SHP77 treated with DMSO at 0.1 percent for 48 hours (cell line): ENCODE results near the gene FNDC11.

Experiments
- DNase-seq: peaks from one replicate; lab custom pipeline; 2025; lab: John Stamatoyannopoulos, UW

Gene FNDC11

GRCh38 chr20:63540417-63541186, 13.4 kb upstream of the FNDC11 start:
- no peak for DNase-seq

GRCh38 chr20:63541371-63541770, 12.6 kb upstream of the FNDC11 start:
- DNase-seq, result no peak

GRCh38 chr20:63542031-63542559, 11.9 kb upstream of the FNDC11 start:
- DNase-seq, result no peak

GRCh38 chr20:63542696-63543095, 11.3 kb upstream of the FNDC11 start:
- DNase-seq, result no peak

GRCh38 chr20:63543131-63543530, 10.8 kb upstream of the FNDC11 start:
- no peak for DNase-seq

GRCh38 chr20:63543733-63544132, 10.2 kb upstream of the FNDC11 start:
- no peak for DNase-seq

- no peak for DNase-seq
Measured at GRCh38 chr20:63544241-63544957, 9.6 kb upstream of the FNDC11 start.

GRCh38 chr20:63544958-63545516, 8.9 kb upstream of the FNDC11 start:
- DNase-seq, result no peak

GRCh38 chr20:63545814-63546213, 8.1 kb upstream of the FNDC11 start:
- no peak for DNase-seq

- DNase-seq, result no peak
Measured at GRCh38 chr20:63546256-63546955, 7.6 kb upstream of the FNDC11 start.

- DNase-seq, result no peak
Measured at GRCh38 chr20:63546956-63547724, 6.8 kb upstream of the FNDC11 start.

- no peak for DNase-seq
Measured at GRCh38 chr20:63547725-63548480, 6.1 kb upstream of the FNDC11 start, which contains the start of gene SRMS. Gene SRMS (minus strand): TSS chr20:63547749. CDS start chr20:63547463, 286 bp downstream.

- DNase-seq, result no peak
Measured at GRCh38 chr20:63548542-63548941, 5.4 kb upstream of the FNDC11 start.

- DNase-seq, result no peak
Measured at GRCh38 chr20:63549019-63549418, 4.9 kb upstream of the FNDC11 start.

GRCh38 chr20:63549679-63550282, 4.2 kb upstream of the FNDC11 start:
- DNase-seq, result no peak

- no peak for DNase-seq
Measured at GRCh38 chr20:63551068-63551467, 2.9 kb upstream of the FNDC11 start.

GRCh38 chr20:63552481-63553249, 1.3 kb upstream of the FNDC11 start:
- no peak for DNase-seq

GRCh38 chr20:63553251-63553932, 567 bp upstream of the FNDC11 start:
- DNase-seq, result no peak
